Lower leg skin (tissue), 4 donors: Measurements from ENCODE around the gene ACP3. TPM values are rescaled to one million over a fixed set of nuclear protein-coding genes. Genes with fewer than 3 reads are reported as not detected.
"Not testable (repeated sequence)": the region's sequence is repeated elsewhere in the genome, so short reads cannot be mapped to it uniquely, and the experiment has no call there.

Experiments used
- DNase-seq, 2 donors: peaks; one replicate each; pipeline ENCODE4 v3.0.0-alpha.2; 2019; ENCODE audit warnings: low spot score in 2 of 2
- H3K4me3 ChIP-seq: fragments of 200-600 bp; sonication (generic); 2 replicates; pipeline ENCODE4 v1.5.1; 2017; ENCODE audit warnings: mild to moderate bottlenecking, low read depth; ENCODE audit not compliant: poor library complexity, severe bottlenecking
- POLR2A ChIP-seq, 2 donors: fragments of 450-650 bp; IDR thresholded peaks; one replicate each; pipeline ENCODE4 v1.6.1; 2016 to 2017; ENCODE audit warnings: antibody characterized with exemption in 2 of 2, mild to moderate bottlenecking in 1 of 2, moderate library complexity in 1 of 2
- WGBS, 2 donors: methylation state at CpG; one replicate each; pipeline ENCODE4 v1.1.5; 2018; 5-methylcytosine and 5-hydroxymethylcytosine counted together
- intact Hi-C: fragments of 100-400 bp; cut with DNase I; formaldehyde crosslinking; loops from one replicate; pipeline ENCODE4 v1.15.0; 2023; ENCODE audit warnings: low total_unique reads
- total RNA-seq, 4 donors: library from RNA; depleted of rRNA; stranded (reverse); fragments of >200 nt; gene quantifications; one replicate each; pipeline ENCODE4 v1.1.0, GENCODE V29; 2016
- TF ChIP-seq, protein P1 (sequence below), 3 donors: fragments of 450-650 bp; IDR thresholded peaks; one replicate each; pipeline ENCODE4 v1.5.1; 2016; ENCODE audit warnings: antibody characterized with exemption in 3 of 3, mild to moderate bottlenecking in 3 of 3, moderate library complexity in 2 of 3

ACP3 gene
- total RNA-seq, 4 donors from 2014 or later, result 50.0 to 111 (median 73.9) TPM

DNA sequence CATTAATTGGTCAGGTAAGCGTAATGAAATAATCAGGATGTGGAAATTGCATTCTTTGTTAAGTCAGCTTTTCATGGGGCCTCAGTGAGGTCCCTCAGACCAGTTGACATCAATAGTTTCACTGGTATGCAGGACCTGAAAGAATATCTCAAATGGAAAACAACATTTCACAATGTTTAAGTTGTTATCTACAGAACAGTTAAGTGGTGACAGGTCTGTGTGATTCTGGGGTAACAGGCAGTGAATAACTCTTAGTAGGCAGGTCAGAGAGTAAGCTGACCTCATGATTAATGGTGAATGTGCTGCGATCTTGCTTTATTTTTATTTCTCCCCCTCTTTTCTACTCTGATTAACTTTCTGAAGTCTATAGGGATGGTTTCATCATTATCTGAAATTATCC, 28.9 kb upstream of the ACP3 start:
- H3K4me3 ChIP-seq, result no peak overlapping the region
- WGBS, 2 donors, result 88 to 95% methylated on average over 2 of the region's 2 CpGs
- TF ChIP-seq POLR2A (IDR thresholded peaks at IDR 0.05), result no peak
- TF ChIP-seq, protein P1, sequence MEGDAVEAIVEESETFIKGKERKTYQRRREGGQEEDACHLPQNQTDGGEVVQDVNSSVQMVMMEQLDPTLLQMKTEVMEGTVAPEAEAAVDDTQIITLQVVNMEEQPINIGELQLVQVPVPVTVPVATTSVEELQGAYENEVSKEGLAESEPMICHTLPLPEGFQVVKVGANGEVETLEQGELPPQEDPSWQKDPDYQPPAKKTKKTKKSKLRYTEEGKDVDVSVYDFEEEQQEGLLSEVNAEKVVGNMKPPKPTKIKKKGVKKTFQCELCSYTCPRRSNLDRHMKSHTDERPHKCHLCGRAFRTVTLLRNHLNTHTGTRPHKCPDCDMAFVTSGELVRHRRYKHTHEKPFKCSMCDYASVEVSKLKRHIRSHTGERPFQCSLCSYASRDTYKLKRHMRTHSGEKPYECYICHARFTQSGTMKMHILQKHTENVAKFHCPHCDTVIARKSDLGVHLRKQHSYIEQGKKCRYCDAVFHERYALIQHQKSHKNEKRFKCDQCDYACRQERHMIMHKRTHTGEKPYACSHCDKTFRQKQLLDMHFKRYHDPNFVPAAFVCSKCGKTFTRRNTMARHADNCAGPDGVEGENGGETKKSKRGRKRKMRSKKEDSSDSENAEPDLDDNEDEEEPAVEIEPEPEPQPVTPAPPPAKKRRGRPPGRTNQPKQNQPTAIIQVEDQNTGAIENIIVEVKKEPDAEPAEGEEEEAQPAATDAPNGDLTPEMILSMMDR (IDR thresholded peaks at IDR 0.05), result no peak
- DNase-seq, result no peak
- intact Hi-C loops, result no loop called here

DNA sequence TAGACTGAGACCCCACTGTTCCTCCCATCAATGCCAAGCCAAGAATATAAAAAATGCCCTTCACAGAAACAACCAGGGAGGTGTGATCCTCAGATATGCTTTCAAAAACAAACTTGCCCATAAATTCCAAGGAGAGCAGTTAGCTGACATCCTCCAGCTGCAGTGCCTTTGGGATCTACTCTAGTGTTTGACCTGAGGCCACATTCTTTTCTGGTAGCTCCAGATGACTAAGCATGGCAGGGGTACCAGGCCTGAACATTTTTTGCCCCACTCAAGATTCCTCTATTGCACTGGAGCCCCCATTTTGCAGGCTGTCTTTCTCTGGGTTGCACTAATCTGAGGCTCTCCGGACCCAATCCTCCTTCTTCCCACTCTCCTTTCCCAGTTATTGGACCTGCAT, 27.9 kb upstream of the ACP3 start:
- no peak overlapping the region for H3K4me3 ChIP-seq
- TF ChIP-seq, protein P1 (IDR thresholded peaks at IDR 0.05), result no peak
- no peak for TF ChIP-seq POLR2A (IDR thresholded peaks at IDR 0.05)
- WGBS, 2 donors, result 96 to 100% methylated on average over 1 of the region's 1 CpG
- intact Hi-C loops, result no loop called here
- DNase-seq, result no peak

DNA sequence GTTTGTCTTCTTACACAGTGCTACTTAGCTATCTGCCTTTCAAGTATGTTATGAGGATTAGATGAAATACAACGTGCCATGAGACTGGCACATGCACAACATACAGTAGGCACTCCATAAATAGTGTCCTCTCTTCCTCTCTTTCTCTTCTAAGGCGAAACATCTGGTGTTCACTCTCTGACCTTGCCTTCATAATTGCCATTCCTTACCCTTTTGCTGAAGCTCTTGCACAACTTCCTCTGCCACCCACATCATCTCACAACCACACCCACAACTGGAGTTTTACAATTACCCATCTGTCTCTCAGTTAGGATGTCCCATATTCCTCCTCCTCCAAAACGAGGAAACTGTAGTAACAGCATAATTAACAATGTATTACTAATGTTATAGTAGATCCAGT, 26.4 kb upstream of the ACP3 start:
- no peak for TF ChIP-seq POLR2A (IDR thresholded peaks at IDR 0.05)
- TF ChIP-seq, protein P1 (IDR thresholded peaks at IDR 0.05), result no peak
- WGBS, 2 donors, result 27 to 35% methylated on average over 3 of the region's 3 CpGs
- intact Hi-C loops, result no loop called here
- H3K4me3 ChIP-seq, result no peak overlapping the region
- peak in 1 of 2 donors; percentile 35 for DNase-seq

DNA sequence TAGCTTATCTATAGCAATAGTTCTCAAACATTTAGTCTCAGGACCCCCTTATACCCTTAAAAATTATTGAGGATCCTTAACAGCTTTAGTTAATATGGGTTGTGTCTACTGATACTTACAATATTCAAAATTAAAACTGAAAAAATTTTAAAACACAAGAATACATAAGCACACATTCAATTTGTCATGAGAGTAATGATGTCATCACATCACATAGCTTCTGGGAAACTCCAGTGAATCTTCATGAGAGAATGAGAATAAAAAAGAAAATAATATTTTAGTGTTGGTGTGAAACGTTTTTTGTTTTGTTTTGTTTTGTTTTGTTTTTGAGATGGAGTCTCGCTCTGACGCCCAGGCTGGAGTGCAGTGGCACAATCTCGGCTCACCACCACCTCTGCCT, 25.2 kb upstream of the ACP3 start:
- no peak for TF ChIP-seq POLR2A (IDR thresholded peaks at IDR 0.05)
- TF ChIP-seq, protein P1 (IDR thresholded peaks at IDR 0.05), result no peak
- DNase-seq, result no peak
- intact Hi-C loops, result no loop called here
- H3K4me3 ChIP-seq, result no peak overlapping the region
- 72% methylated on average over 4 of the region's 4 CpGs for WGBS, 2 donors

DNA sequence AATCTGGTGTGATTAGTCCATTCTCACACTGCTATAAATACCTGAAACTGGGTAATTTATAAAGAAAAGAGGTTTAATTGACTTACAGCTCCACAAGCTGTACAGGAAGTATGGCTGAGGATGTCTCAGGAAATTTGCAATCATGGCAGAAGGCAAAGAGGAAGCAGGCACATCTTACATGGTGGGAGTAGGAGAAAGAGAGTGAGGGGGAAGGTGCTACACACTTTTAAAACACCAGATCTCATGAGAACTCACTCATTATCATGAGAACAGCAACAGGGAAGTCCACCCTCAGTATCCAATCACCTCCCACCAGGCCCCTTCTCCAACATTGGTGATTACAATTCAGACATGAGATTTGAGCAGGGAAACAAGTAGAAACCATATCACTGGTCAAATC, 24.0 kb upstream of the ACP3 start:
- TF ChIP-seq, protein P1 (IDR thresholded peaks at IDR 0.05), result no peak
- no peak for TF ChIP-seq POLR2A (IDR thresholded peaks at IDR 0.05)
- intact Hi-C loops, result no loop called here
- no peak for DNase-seq
- no peak overlapping the region for H3K4me3 ChIP-seq

DNA sequence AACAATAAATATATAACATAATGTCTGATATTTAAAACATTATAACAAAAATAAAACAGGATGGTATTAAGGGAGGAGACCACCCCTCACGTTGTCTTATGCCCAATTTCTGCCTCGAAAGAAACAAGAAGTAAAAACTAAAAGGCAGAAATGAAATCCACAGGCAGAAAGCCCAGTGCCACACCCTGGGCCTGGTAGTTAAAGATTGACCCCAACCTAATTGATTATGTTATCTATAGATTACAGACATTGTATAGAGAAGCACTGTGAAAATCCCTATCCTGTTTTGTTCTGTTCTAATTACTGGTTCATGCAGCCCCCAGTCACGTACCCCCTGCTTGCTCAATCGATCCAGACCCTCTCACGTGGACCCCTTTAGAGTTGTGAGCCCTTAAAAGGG, 22.3 kb upstream of the ACP3 start:
- intact Hi-C loops, result no loop called here
- no peak overlapping the region for H3K4me3 ChIP-seq
- TF ChIP-seq POLR2A (IDR thresholded peaks at IDR 0.05), result no peak
- TF ChIP-seq, protein P1 (IDR thresholded peaks at IDR 0.05), result no peak
- WGBS, 2 donors, result 70 to 84% methylated on average over 5 of the region's 5 CpGs
- DNase-seq, result no peak

DNA sequence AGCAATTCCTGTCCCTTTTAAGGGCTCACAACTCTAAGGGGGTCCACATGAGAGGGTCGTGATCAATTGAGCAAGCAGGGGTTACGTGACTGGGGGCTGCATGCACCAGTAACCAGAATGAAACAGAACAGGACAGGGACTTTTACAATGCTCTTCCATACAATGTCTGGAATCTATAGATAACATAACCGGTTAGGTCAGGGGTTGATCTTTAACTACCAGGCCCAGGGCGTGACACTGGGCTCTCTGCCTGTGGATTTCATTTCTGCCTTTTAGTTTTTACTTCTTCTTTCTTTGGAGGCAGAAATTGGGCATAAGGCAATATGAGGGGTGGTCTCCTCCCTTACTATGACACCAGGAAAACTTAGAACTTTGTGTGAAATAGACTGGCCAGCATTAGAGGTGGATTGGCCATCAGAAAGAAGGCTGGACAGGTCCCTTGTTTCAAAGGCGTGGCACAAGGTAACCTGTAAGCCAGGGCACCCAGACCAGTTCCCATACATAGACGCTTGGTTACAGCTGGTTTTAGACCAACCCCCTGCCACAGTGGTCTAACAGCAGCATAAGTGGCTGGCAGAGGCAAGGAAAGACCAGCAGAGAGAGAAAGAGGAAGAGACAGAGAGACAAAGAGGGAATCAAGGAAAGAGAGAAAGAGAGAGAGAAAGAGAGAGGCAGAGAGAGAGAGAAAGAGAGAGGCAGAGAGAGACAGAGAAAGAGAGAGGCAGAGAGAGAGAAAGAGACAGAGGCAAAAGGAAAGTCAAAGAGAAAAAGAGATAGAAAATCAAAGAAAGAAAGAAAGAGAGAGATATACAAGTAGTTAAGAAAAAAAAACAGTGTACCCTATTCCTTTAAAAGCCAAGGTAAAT, 13.6 kb upstream of the ACP3 start:
- H3K4me3 ChIP-seq, intact Hi-C loops, DNase-seq: not testable (repeated sequence)
- 69 to 85% methylated on average over 6 of the region's 6 CpGs for WGBS, 2 donors

DNA sequence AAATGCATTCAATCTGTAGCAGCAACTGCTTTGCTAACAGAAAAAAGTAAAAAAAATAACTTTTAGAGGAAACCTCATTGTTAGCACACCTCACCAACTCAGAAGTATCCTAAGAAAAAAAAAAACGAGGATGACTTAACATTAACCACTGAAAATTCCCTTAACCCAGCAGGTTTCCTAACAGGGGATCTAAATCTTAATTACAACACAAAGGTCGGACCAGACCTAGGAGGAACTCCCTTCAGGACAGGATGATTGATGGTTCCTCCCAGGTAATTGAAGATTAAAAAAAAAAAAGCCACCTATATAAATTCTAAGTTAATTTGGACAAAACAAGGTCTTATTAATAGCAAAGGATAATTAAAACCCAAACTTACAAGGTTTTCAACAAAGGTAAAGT, 12.9 kb upstream of the ACP3 start:
- H3K4me3 ChIP-seq, DNase-seq, intact Hi-C loops: not testable (repeated sequence)
- WGBS, 2 donors, result 46 to 62% methylated on average over 2 of the region's 2 CpGs
